ENCODE data around the gene ABHD17A. TPM values are rescaled to one million over a fixed set of nuclear protein-coding genes. Genes with fewer than 3 reads are reported as not detected.

ABHD17A gene
- polyA plus RNA-seq, 1 donor (not counting 4 experiments of a cell fraction or from before 2014, with no cell fraction given): 27.2 TPM

- no peaks in the 10 kb centered on the region for H3K9me1 ChIP-seq (ENCODE audit: control insufficient read depth, extremely low read depth, insufficient read depth, low read length)
- H3K9me3 ChIP-seq (ENCODE audit: control insufficient read depth, low read depth, low read length): no peaks in the 10 kb centered on the region
- H4K20me1 ChIP-seq (ENCODE audit: control insufficient read depth, extremely low read depth, insufficient read depth, low read length): peaks cover 20% of the 10 kb centered on the region
- no peak overlapping the region for H2AFZ ChIP-seq (ENCODE audit: control insufficient read depth, low read length)
- FAIRE-seq: peak; percentile 82
- peaks cover 90% of the 10 kb centered on the region for H3K79me2 ChIP-seq (ENCODE audit: control insufficient read depth, insufficient read depth, low read length)
- H3K36me3 ChIP-seq (ENCODE audit: control insufficient read depth in 2 of 2, extremely low read depth in 1 of 2, insufficient read depth in 2 of 2, low read length in 2 of 2): no peaks in the 10 kb centered on the region
- H3K4me1 ChIP-seq (ENCODE audit: control insufficient read depth, extremely low read depth, insufficient read depth, low read length): peaks cover 75% of the 10 kb centered on the region
- H3K27ac ChIP-seq (ENCODE audit: control insufficient read depth, insufficient read depth, low read length): peak overlapping the region; percentile 71
- no peaks in the 10 kb centered on the region for H3K27me3 ChIP-seq (ENCODE audit: control insufficient read depth, extremely low read depth, insufficient read depth, low read length)
- dilution Hi-C loops (cut with MboI; ENCODE audit: extremely low pct_ligation_motif_present, low sequenced_read_pairs): no loop called here
- TF ChIP-seq EZH2 (IDR thresholded peaks at IDR 0.05; ENCODE audit: low read length): no peak
- TF ChIP-seq CTCF (optimal IDR thresholded peaks at IDR 0.05 in 1 of 3, IDR thresholded peaks at IDR 0.05 in 1 of 3, conservative IDR thresholded peaks at IDR 0.05 in 1 of 3; ENCODE audit: extremely low read depth in 1 of 3, insufficient read depth in 2 of 3, low read length in 3 of 3): no peak
- H3K4me2 ChIP-seq (ENCODE audit: control insufficient read depth, extremely low read depth, insufficient read depth, low read depth, low read length): peak overlapping the region; percentile 96
- H3K9ac ChIP-seq (ENCODE audit: control insufficient read depth, extremely low read depth, insufficient read depth, low read length): peak overlapping the region; percentile 69
- peak overlapping the region; percentile 33 to 68 (median 59) for H3K4me3 ChIP-seq (ENCODE audit: control insufficient read depth in 2 of 3, extremely low read depth in 1 of 3, insufficient read depth in 2 of 3, low read depth in 1 of 3, low read length in 3 of 3)
- DNase-seq (ENCODE audit: low read depth, low spot score): no peak
Measured at GRCh38 chr19:1856698-1857603, 28.3 kb downstream of the ABHD17A start.

- H3K4me2 ChIP-seq (ENCODE audit: control insufficient read depth, extremely low read depth, insufficient read depth, low read depth, low read length): peak overlapping the region; percentile 96
- H3K9me1 ChIP-seq (ENCODE audit: control insufficient read depth, extremely low read depth, insufficient read depth, low read length): no peaks in the 10 kb centered on the region
- dilution Hi-C loops (cut with MboI; ENCODE audit: extremely low pct_ligation_motif_present, low sequenced_read_pairs): no loop called here
- no peaks in the 10 kb centered on the region for H3K9me3 ChIP-seq (ENCODE audit: control insufficient read depth, low read depth, low read length)
- H3K27ac ChIP-seq (ENCODE audit: control insufficient read depth, insufficient read depth, low read length): peak overlapping the region; percentile 71
- H3K9ac ChIP-seq (ENCODE audit: control insufficient read depth, extremely low read depth, insufficient read depth, low read length): peak overlapping the region; percentile 69
- H2AFZ ChIP-seq (ENCODE audit: control insufficient read depth, low read length): no peak overlapping the region
- peaks cover 16% of the 10 kb centered on the region for H4K20me1 ChIP-seq (ENCODE audit: control insufficient read depth, extremely low read depth, insufficient read depth, low read length)
- DNase-seq (ENCODE audit: low read depth, low spot score) (no peak), FAIRE-seq (no peak)
- H3K36me3 ChIP-seq (ENCODE audit: control insufficient read depth in 2 of 2, extremely low read depth in 1 of 2, insufficient read depth in 2 of 2, low read length in 2 of 2): peaks cover 0 to 1% of the 10 kb centered on the region in 2 experiments
- TF ChIP-seq CTCF (optimal IDR thresholded peaks at IDR 0.05 in 1 of 3, IDR thresholded peaks at IDR 0.05 in 1 of 3, conservative IDR thresholded peaks at IDR 0.05 in 1 of 3; ENCODE audit: extremely low read depth in 1 of 3, insufficient read depth in 2 of 3, low read length in 3 of 3) (no peak), EZH2 (IDR thresholded peaks at IDR 0.05; ENCODE audit: low read length) (no peak)
- peaks cover 84% of the 10 kb centered on the region for H3K79me2 ChIP-seq (ENCODE audit: control insufficient read depth, insufficient read depth, low read length)
- H3K27me3 ChIP-seq (ENCODE audit: control insufficient read depth, extremely low read depth, insufficient read depth, low read length): no peaks in the 10 kb centered on the region
- peaks cover 70% of the 10 kb centered on the region for H3K4me1 ChIP-seq (ENCODE audit: control insufficient read depth, extremely low read depth, insufficient read depth, low read length)
- peak overlapping the region; percentile 33 to 68 (median 59) for H3K4me3 ChIP-seq (ENCODE audit: control insufficient read depth in 2 of 3, extremely low read depth in 1 of 3, insufficient read depth in 2 of 3, low read depth in 1 of 3, low read length in 3 of 3)
Measured at GRCh38 chr19:1856345-1856697, 29.0 kb downstream of the ABHD17A start.
